Measurements from ENCODE around the gene YPEL5. TPM values are rescaled to one million over a fixed set of nuclear protein-coding genes. Genes with fewer than 3 reads are reported as not detected.
"Not testable (repeated sequence)": the region's sequence is repeated elsewhere in the genome, so short reads cannot be mapped to it uniquely, and the experiment has no call there.

YPEL5 gene
- total RNA-seq, 1 donor: 102 TPM

DNA sequence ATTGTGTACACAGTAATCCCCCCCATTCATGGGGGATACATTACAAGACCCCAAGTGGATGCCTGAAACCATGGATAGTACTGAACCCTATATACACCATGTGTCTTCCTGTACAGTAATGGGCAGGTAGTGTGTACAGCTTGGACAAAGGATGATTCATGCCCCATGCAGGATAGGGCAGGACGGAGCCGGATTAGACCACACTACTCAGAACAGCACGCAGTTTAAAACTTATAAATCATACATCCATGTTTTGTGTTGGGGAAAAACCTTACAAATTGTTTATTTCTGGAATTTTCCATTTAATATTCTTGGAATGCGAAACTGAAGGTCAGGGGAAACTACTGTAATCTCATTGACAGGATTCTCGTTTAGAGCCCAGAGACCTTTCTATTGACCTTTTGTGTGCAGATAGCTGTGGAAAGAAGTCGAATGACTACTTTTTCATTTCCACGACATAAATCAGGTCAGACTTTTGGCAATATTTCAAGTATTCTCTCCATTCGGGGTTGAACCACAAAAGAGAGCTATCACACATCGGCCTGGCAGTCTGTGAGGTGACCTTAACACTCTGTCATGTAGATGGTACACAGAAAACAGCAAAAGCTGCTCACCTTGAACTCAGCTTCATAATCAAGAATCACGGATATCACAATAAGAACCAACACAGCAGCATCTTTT, 9.9 kb upstream of the YPEL5 start:
- no peak overlapping the region for H3K4me3 ChIP-seq (ENCODE audit: low read depth, low read length)
- no peak for DNase-seq (ENCODE audit: low read depth)
- TF ChIP-seq, protein P1, sequence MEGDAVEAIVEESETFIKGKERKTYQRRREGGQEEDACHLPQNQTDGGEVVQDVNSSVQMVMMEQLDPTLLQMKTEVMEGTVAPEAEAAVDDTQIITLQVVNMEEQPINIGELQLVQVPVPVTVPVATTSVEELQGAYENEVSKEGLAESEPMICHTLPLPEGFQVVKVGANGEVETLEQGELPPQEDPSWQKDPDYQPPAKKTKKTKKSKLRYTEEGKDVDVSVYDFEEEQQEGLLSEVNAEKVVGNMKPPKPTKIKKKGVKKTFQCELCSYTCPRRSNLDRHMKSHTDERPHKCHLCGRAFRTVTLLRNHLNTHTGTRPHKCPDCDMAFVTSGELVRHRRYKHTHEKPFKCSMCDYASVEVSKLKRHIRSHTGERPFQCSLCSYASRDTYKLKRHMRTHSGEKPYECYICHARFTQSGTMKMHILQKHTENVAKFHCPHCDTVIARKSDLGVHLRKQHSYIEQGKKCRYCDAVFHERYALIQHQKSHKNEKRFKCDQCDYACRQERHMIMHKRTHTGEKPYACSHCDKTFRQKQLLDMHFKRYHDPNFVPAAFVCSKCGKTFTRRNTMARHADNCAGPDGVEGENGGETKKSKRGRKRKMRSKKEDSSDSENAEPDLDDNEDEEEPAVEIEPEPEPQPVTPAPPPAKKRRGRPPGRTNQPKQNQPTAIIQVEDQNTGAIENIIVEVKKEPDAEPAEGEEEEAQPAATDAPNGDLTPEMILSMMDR (IDR thresholded peaks at IDR 0.05; ENCODE audit: insufficient read depth, low read length): no peak

DNA sequence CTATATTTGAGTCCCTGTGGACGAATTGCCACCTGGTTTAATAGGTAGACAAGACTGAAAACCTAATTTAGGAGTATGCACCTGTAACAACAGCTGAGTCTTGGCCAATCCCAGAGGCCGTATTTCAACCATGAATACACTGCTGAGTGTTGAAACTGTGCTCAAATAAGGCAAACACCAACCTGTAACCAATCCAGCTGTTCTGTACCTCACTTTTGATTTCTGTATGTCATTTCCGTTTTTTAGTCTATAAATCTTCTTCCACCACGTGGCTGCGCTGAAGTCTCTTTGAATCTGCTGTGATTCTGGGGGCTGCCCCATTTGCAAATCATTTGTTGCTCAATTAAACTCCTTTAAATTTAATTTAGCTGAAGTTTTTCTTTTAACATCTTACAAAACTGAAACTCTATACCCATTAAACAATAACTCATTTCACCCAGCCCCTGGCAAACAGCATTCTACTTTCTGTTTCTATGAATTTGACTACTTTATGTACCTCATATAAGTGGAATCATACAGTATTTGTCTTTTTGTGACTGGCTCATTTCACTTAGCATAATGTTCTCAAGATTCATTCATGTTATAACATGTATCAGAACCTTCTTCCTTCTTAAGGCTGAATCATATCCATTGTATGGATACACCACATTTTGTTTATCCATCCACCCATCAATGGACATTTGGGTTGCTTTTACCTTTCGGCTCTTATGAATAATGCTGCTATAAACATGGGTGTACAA, 7.5 kb upstream of the YPEL5 start:
- no peak overlapping the region for H3K4me3 ChIP-seq (ENCODE audit: low read depth, low read length)
- TF ChIP-seq, protein P1 (IDR thresholded peaks at IDR 0.05; ENCODE audit: insufficient read depth, low read length): no peak
- DNase-seq (ENCODE audit: low read depth): no peak

DNA sequence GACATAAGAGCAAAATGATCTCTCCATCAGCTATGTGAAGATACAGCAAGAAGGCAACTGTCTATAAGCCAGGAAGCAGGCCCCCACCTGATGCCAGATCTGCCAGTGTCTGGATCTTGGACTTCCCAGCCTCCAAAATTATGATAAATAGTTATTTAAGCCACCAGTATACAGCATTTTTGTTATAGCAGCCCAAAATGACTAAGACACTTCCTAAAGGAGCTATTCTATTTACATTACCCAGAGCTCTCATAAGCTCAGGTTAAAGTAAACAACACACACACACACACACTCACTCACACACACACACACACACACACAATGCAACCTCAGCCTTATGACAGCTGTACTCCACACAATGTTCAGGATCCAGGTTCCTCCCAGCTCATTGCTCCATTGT, 5.7 kb upstream of the YPEL5 start:
- TF ChIP-seq, protein P1 (IDR thresholded peaks at IDR 0.05; ENCODE audit: insufficient read depth, low read length): no peak
- H3K4me3 ChIP-seq (ENCODE audit: low read depth, low read length): no peak overlapping the region
- no peak for DNase-seq (ENCODE audit: low read depth)

DNA sequence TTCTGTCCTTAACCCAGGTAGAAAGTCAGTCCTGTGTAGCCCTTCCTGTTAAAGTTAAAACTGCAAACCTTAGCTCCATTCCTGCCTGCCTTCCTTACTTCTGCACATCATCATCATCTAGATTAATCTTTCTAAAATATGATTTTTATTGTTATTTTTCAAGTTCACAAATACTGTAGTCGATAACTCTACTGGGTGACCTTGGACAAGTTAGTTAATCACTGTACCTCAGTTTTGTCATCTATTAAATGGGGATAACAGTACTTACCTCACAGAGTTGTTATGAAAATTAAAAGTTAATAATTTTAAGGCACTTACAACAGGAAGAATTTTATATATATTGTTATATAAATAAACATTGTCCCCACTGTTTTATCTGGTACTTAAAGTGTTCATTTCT, 2.5 kb upstream of the YPEL5 start:
- DNase-seq (ENCODE audit: low read depth): no peak
- H3K4me3 ChIP-seq (ENCODE audit: low read depth, low read length): no peak overlapping the region
- TF ChIP-seq, protein P1 (IDR thresholded peaks at IDR 0.05; ENCODE audit: insufficient read depth, low read length): no peak

DNA sequence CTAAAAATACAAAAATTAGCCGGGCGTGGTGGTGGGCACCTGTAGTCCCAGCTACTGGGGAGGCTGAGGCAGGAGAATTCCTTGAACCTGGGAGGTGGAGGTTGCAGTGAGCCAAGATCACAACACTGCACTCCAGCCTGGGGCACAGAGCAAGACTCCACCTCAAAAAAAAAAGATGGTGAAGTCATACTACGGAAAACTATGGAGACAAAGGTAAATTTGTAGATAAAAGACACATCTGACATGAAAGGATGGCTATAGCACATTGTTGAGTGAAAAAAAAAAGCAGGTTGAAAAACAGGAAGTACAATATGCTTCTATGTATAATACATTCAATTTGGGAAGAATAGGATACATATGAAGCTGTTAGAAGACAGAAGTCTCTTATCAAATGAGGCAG, 1.9 kb upstream of the YPEL5 start:
- DNase-seq (ENCODE audit: low read depth); H3K4me3 ChIP-seq (ENCODE audit: low read depth, low read length): not testable (repeated sequence)

DNA sequence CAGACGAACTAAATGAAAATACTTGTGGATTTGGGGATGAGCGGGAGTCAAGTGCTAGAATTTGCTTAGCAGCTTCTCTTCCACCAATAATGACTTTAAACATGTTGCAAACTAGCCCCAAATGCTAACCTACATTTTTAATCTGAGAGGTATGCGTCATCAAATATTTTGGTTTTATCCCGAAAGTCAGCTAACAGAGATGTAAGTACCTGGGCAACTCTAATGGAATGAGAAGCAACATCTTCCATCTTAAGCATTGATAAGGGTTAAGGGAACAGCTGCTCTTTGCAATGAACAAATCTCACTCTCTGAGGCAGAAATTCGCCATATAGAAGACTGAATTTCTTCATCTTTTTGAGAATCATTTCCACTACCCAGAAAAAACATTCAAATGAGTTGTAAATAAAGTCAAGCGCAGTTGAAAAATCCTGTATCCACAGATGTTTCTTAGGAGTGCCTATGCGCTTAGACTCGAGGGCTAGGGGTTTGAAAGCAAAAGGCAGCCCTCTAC, 926 bp upstream of the YPEL5 start:
- peak; percentile 29 for DNase-seq (ENCODE audit: low read depth)
- TF ChIP-seq, protein P1 (IDR thresholded peaks at IDR 0.05; ENCODE audit: insufficient read depth, low read length): no peak
- H3K4me3 ChIP-seq (ENCODE audit: low read depth, low read length): peak overlapping the region; percentile 67

DNA sequence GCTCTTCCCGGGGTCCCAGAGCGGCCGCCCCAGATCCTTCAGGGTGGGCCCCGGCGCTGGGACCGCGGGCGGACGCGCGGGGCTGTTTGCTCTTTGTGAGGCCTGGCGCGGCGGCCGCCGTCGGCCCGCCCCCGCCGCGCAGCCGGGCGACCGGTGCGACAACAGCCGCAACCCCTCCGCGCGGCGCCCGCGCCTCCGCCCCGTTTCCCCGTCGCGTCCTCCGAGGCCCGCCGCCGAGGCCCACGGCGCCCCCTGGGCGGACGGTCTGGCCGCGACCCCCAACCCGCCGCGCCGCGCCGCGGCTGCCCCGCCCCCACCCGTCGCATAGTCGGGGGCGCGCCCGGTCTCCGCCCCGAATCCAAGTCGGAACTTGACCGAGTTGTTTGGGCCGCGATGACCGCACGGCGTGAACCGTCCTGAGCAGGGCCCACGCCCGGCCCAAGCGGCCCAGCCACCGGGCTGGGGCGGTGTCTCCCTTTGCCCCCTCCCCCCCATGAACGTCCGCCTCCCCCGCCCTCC, 448 bp downstream of the YPEL5 start:
- DNase-seq (ENCODE audit: low read depth): peak; percentile 19
- TF ChIP-seq, protein P1 (IDR thresholded peaks at IDR 0.05; ENCODE audit: insufficient read depth, low read length): no peak
- H3K4me3 ChIP-seq (ENCODE audit: low read depth, low read length): peak overlapping the region; percentile 79
